ENCODE measurements around the gene TSPAN5. TPM values are rescaled to one million over a fixed set of nuclear protein-coding genes. Genes with fewer than 3 reads are reported as not detected.

Gene TSPAN5
- total and polyA plus RNA-seq, 8 donors: 1.6 to 90.2 (median 8.5) TPM

DNA sequence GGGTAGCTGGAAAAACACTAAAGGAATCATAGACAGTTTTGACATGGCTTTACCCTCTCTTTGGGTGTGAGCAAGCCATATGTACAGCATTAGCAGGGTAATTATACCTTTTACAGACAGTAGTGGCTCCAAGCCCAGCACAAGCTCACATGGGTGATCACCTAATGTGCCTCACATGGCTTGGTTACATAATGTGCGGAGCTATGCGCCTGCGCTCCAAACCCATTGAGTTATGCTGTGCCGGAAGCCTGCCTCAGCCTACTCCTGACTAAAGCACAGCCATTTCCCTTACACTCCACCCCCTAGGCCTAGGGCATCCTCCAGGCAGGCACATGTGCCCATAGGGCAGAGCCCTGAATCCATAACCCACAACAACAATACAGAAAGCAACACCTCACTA lies 6.5 kb upstream of the TSPAN5 start:
- Histone ChIP-seq H3K9me3 (no peaks in the 10 kb centered on the region), H3K27me3 (no peaks in the 10 kb centered on the region), H3K36me3 (no peaks in the 10 kb centered on the region), H3K4me1 (peaks cover 3 to 34% (median 21%) of the 10 kb centered on the region in 4 donors), H3K4me3 (no peak overlapping the region), H3K27ac (no peak overlapping the region)
- intact Hi-C loops (cut with DNase I; ENCODE audit: low total_unique reads): no loop called here
- DNase-seq: no peak
- 92 to 100% (median 99%) methylated on average over 3 to 4 of the region's 4 CpGs for WGBS, 5 donors
- TF ChIP-seq EP300 (IDR thresholded peaks at IDR 0.05): no peak
- TF ChIP-seq POLR2A (IDR thresholded peaks at IDR 0.05): no peak
- TF ChIP-seq CTCF (IDR thresholded peaks at IDR 0.05): no peak
- no peak for TF ChIP-seq POLR2AphosphoS5 (IDR thresholded peaks at IDR 0.05)

- H3K9me3 ChIP-seq: no peaks in the 10 kb centered on the region
- H3K27me3 ChIP-seq: no peaks in the 10 kb centered on the region
- intact Hi-C loops (cut with DNase I; ENCODE audit: low total_unique reads): no loop called here
- peak in 1 of 2 donors; percentile 36 for DNase-seq
- no peak overlapping the region for H3K4me3 ChIP-seq
- H3K27ac ChIP-seq: peak overlapping the region; percentile 24 to 63 (median 42)
- peaks cover 10 to 46% (median 32%) of the 10 kb centered on the region in 4 donors for H3K4me1 ChIP-seq
- no peaks in the 10 kb centered on the region for H3K36me3 ChIP-seq
- TF ChIP-seq EP300 (IDR thresholded peaks at IDR 0.05): no peak
- TF ChIP-seq POLR2A (IDR thresholded peaks at IDR 0.05): no peak
- no peak for TF ChIP-seq POLR2AphosphoS5 (IDR thresholded peaks at IDR 0.05)
- TF ChIP-seq CTCF (IDR thresholded peaks at IDR 0.05): no peak
- WGBS, 5 donors: 57 to 75% (median 65%) methylated on average over 10 of the region's 10 CpGs
These were observed 5.0 kb upstream of the TSPAN5 start for GRCh38 chr4:98663226-98664006.

- Histone ChIP-seq H3K27me3 (peaks cover 0 to 6% (median 0%) of the 10 kb centered on the region in 3 donors), H3K9me3 (no peaks in the 10 kb centered on the region), H3K4me1 (peaks cover 10 to 52% (median 33%) of the 10 kb centered on the region in 4 donors), H3K27ac (peak overlapping the region in 4 of 5 donors; percentile 29 to 63 (median 44)), H3K36me3 (no peaks in the 10 kb centered on the region), H3K4me3 (no peak overlapping the region)
- intact Hi-C loops (cut with DNase I; ENCODE audit: low total_unique reads): no loop called here
- DNase-seq: peak in 1 of 2 donors; percentile 73
- TF ChIP-seq POLR2A (IDR thresholded peaks at IDR 0.05) (no peak), EP300 (IDR thresholded peaks at IDR 0.05) (no peak), CTCF (IDR thresholded peaks at IDR 0.05) (no peak), POLR2AphosphoS5 (IDR thresholded peaks at IDR 0.05) (no peak)
- WGBS, 5 donors: 42 to 59% (median 45%) methylated on average over 7 of the region's 7 CpGs
These were observed 4.3 kb upstream of the TSPAN5 start for GRCh38 chr4:98662626-98663225.

DNA sequence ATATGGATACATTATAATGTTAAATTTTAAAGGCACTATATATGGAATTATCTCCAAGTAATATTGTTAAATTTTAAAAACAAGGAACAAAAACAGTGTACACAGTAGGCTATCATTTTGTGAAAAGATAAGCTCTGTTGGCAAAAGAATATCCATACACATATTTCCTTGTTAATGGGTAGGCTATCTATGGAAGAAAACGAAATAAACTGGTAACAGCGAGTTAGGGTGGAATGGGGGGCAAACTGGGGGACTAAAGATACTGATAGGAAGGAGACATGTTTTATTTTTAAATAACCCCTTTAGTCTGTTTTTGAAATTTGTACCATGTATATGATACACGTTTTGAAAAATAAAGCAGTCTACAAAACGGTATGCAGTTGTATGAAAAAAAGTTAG lies 3.6 kb upstream of the TSPAN5 start:
- TF ChIP-seq EP300 (IDR thresholded peaks at IDR 0.05): no peak
- no peak for TF ChIP-seq POLR2A (IDR thresholded peaks at IDR 0.05)
- TF ChIP-seq CTCF (IDR thresholded peaks at IDR 0.05): no peak
- TF ChIP-seq POLR2AphosphoS5 (IDR thresholded peaks at IDR 0.05): no peak
- H3K27me3 ChIP-seq: peaks cover 0 to 6% (median 0%) of the 10 kb centered on the region in 3 donors
- no peaks in the 10 kb centered on the region for H3K36me3 ChIP-seq

More for the DNA sequence above, 3.6 kb upstream of the TSPAN5 start:
- peak overlapping the region in 3 of 5 donors; percentile 22 to 42 (median 38) for H3K27ac ChIP-seq
- no peaks in the 10 kb centered on the region for H3K9me3 ChIP-seq
- no peak overlapping the region for H3K4me3 ChIP-seq
- H3K4me1 ChIP-seq: peaks cover 15 to 59% (median 39%) of the 10 kb centered on the region in 4 donors
- DNase-seq: no peak
- WGBS, 5 donors: 40 to 58% (median 52%) methylated on average over 4 of the region's 4 CpGs
- intact Hi-C loops (cut with DNase I; ENCODE audit: low total_unique reads): no loop called here

All from stomach (tissue), 9 donors.